Smooth muscle cell (in vitro differentiated cells): Measurements from ENCODE around the gene AP1S1. TPM values are rescaled to one million over a fixed set of nuclear protein-coding genes. Genes with fewer than 3 reads are reported as not detected.

ENCODE experiments used
- DNase-seq: peaks from one replicate; lab custom pipeline; 2025; ENCODE audit not compliant: unreplicated experiment; lab: John Stamatoyannopoulos, UW
- H2AFZ ChIP-seq: fragments of 200-600 bp; sonication (generic); 2 replicates; pipeline ENCODE4 v1.6.0; 2016; ENCODE audit warnings: antibody characterized with exemption, low read depth, mild to moderate bottlenecking
- H3F3A ChIP-seq: fragments of 200-600 bp; sonication (generic); 2 replicates; pipeline ENCODE4 v1.6.0; 2017; ENCODE audit warnings: antibody characterized with exemption, low read depth
- H3K27ac ChIP-seq: fragments of 200-600 bp; sonication (generic); 2 replicates; pipeline ENCODE4 v1.5.1; 2016; ENCODE audit warnings: low read depth, mild to moderate bottlenecking
- H3K27me3 ChIP-seq: fragments of 200-600 bp; sonication (generic); 2 replicates; pipeline ENCODE4 v1.6.1; 2016; ENCODE audit warnings: low read depth, mild to moderate bottlenecking
- H3K36me3 ChIP-seq: fragments of 200-600 bp; sonication (generic); 2 replicates; pipeline ENCODE4 v1.5.1; 2016; ENCODE audit warnings: low read depth
- H3K4me1 ChIP-seq: fragments of 200-600 bp; sonication (generic); 2 replicates; pipeline ENCODE4 v1.5.1; 2016; ENCODE audit warnings: low read depth
- H3K4me2 ChIP-seq: fragments of 200-600 bp; sonication (generic); 2 replicates; pipeline ENCODE4 v1.6.0; 2016; ENCODE audit warnings: mild to moderate bottlenecking
- H3K4me3 ChIP-seq: fragments of 200-600 bp; sonication (generic); 2 replicates; pipeline ENCODE4 v1.5.1; 2016; ENCODE audit warnings: mild to moderate bottlenecking
- H3K79me2 ChIP-seq: fragments of 200-600 bp; sonication (generic); 2 replicates; pipeline ENCODE4 v1.6.0; 2016; ENCODE audit warnings: low read depth, mild to moderate bottlenecking
- H3K9ac ChIP-seq: fragments of 200-600 bp; sonication (generic); 2 replicates; pipeline ENCODE4 v1.6.0; 2016; ENCODE audit warnings: low read depth
- H3K9me3 ChIP-seq: fragments of 200-600 bp; sonication (generic); replicated peaks from 2 replicates; pipeline ENCODE4 v1.5.1; 2016; ENCODE audit warnings: low read depth
- H4K20me1 ChIP-seq: fragments of 200-600 bp; sonication (generic); 2 replicates; pipeline ENCODE4 v1.6.0; 2016; ENCODE audit warnings: low read depth
- CTCF ChIP-seq: fragments of 200-600 bp; sonication (generic); IDR thresholded peaks from 2 replicates; pipeline ENCODE4 v1.5.1; 2017; ENCODE audit warnings: borderline replicate concordance, mild to moderate bottlenecking, antibody characterized with exemption; ENCODE audit not compliant: insufficient read depth, poor library complexity, severe bottlenecking
- WGBS: methylation state at CpG from one replicate; pipeline ENCODE4 v1.1.7; 2016; ENCODE audit warnings: low lambda C conversion rate; 5-methylcytosine and 5-hydroxymethylcytosine counted together
- polyA plus RNA-seq: library from polyadenylated mRNA; unstranded; fragments of >200 nt; fragmentation: Nextera tagmentation; extraction: Ambion mirVana; gene quantifications from 2 replicates; pipeline ENCODE4 v1.2.1, GENCODE V29; 2016
- total RNA-seq: library from RNA; depleted of rRNA; stranded (reverse); fragments of >200 nt; gene quantifications from 2 replicates; pipeline ENCODE4 v1.2.3, GENCODE V29; 2014

AP1S1 gene
- total and polyA plus RNA-seq, 2 experiments from 2014 or later, result 44.0 to 104 TPM

- Histone ChIP-seq H3K9ac (no peak overlapping the region), H3K27ac (no peak overlapping the region), H2AFZ (no peak overlapping the region), H3K9me3 (no peaks in the 10 kb centered on the region), H3K36me3 (no peaks in the 10 kb centered on the region), H3K4me1 (peaks cover 5% of the 10 kb centered on the region), H3K27me3 (peaks cover 68% of the 10 kb centered on the region), H3K79me2 (no peaks in the 10 kb centered on the region), H3F3A (peaks cover 3% of the 10 kb centered on the region), H4K20me1 (no peaks in the 10 kb centered on the region), H3K4me2 (peak overlapping the region; percentile 59), H3K4me3 (no peak overlapping the region)
- TF ChIP-seq CTCF, result no peak
- WGBS, result 4% methylated on average over 13 of the region's 27 CpGs
- no peak for DNase-seq
Observed at GRCh38 chr7:101179713-101180112, 25.4 kb downstream of the AP1S1 start.

DNA sequence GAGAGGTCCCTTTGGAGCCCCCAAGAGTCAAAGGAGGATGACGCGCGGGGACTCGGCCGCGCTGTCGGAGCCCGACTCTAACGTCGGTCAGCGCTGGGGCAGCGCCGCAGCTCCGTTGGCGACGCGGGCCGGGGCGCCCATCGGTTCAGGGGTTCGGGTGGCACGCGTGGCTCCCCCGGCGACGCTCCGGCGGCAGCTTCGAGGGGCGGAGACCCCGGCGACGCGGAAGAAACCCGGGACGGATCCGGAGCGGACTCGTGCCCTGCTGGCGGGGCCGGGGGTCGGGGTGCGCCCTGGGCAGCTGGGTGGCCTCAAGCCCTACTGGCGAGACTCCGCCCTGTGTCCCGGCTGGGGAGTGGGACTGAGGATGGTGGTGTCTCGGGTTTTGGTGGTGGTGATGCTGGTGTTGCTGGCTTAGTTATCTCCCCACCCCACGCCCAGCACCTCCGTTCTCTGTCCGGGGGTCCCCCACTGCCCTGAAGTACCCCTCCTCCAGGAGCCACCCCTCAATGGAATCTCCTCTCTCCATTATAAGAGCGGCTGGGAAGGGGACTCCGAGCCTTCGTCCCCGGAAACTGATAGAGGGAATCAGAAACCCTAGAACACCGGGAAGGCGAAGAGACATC, 26.0 kb downstream of the AP1S1 start, which contains the start of gene NAT16:
Gene NAT16, minus strand, starts transcription at position 164 of the 626 bp plus-strand sequence. CDS start 5,486 bp downstream, outside the sequence.
- peaks cover 8% of the 10 kb centered on the region for H3F3A ChIP-seq
- H3K4me1 ChIP-seq, result peaks cover 5% of the 10 kb centered on the region
- no peaks in the 10 kb centered on the region for H4K20me1 ChIP-seq
- no peaks in the 10 kb centered on the region for H3K79me2 ChIP-seq
- H3K4me3 ChIP-seq, result peak within 1 kb of the TSS; percentile 21
- H3K9me3 ChIP-seq, result no peaks in the 10 kb centered on the region
- TF ChIP-seq CTCF, result no peak
- H3K4me2 ChIP-seq, result peak within 1 kb of the TSS; percentile 59
- DNase-seq, result no peak
- no peak within 1 kb of the TSS for H3K9ac ChIP-seq
- WGBS, result 10% methylated on average over 55 of the region's 56 CpGs
- no peak within 1 kb of the TSS for H2AFZ ChIP-seq
- no peaks in the 10 kb centered on the region for H3K36me3 ChIP-seq
- H3K27me3 ChIP-seq, result peaks cover 63% of the 10 kb centered on the region
- H3K27ac ChIP-seq, result no peak within 1 kb of the TSS

DNA sequence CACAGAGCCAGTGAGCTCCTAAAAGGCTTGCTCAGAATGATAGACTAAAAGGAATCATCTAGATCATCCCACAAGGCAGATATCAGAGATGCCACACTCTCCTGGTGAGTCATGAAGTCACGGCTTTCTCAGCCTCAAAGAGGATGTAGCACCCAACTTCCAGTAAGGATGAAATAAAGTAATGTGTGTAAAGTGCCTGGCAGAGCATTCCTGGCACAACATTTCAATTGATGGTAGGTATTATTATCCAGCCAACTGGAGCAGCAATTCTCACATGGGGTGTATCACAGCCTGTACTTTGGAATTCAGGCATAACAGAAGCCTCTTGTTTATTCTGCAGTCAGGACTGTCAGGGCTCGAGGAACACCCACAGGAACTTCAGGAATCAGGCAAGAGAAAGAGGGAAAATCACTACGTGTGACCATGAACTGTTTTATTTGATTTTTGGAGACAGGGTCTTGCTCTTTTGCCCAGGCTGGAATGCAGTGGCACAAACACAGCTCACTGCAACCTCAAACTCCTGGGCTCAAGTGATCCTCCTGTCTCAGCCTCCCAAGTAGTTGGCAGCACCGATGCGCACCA, 31.1 kb downstream of the AP1S1 start:
- DNase-seq, result no peak

More for the DNA sequence above, 31.1 kb downstream of the AP1S1 start:
- WGBS, result 45% methylated on average over 5 of the region's 5 CpGs
- no peak for TF ChIP-seq CTCF
- Histone ChIP-seq H3K27ac (peak overlapping the region; percentile 19), H3K9me3 (no peaks in the 10 kb centered on the region), H3K27me3 (peaks cover 12% of the 10 kb centered on the region), H2AFZ (no peak overlapping the region), H3K4me2 (peak overlapping the region; percentile 59), H3K9ac (no peak overlapping the region), H3K36me3 (no peaks in the 10 kb centered on the region), H3F3A (peaks cover 10% of the 10 kb centered on the region), H3K4me1 (peaks cover under 1% of the 10 kb centered on the region), H3K79me2 (no peaks in the 10 kb centered on the region), H3K4me3 (no peak overlapping the region), H4K20me1 (no peaks in the 10 kb centered on the region)
